GM19240 (cell line): ENCODE data around the gene CGAS.
"Not testable (repeated sequence)": the region's sequence is repeated elsewhere in the genome, so short reads cannot be mapped to it uniquely, and the experiment has no call there.

Experiments used
- DNase-seq: peaks from one replicate; pipeline ENCODE4 v3.0.0; 2011; ENCODE audit warnings: low spot score; ENCODE audit not compliant: insufficient read length

CGAS gene

DNA sequence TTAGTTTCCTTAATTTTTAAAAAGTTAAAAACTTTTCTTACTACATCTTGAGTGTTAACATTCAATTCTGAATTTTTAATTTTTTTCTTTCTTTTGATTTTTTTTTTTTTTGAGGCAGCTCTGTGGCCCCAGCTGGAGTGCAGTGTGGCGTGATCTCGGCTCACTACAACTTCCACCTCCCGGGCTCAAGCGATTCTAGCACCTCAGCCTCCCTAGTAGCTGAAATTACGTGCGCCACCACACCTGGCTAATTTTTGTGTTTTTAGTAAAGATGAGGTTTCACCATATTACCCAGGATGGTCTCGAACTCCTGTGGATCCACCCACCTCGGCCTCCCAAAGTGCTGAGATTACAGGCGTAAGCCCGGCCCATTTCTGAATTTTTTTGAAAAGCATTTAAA, 56.2 kb downstream of the CGAS start:
- DNase-seq, result no peak

DNA sequence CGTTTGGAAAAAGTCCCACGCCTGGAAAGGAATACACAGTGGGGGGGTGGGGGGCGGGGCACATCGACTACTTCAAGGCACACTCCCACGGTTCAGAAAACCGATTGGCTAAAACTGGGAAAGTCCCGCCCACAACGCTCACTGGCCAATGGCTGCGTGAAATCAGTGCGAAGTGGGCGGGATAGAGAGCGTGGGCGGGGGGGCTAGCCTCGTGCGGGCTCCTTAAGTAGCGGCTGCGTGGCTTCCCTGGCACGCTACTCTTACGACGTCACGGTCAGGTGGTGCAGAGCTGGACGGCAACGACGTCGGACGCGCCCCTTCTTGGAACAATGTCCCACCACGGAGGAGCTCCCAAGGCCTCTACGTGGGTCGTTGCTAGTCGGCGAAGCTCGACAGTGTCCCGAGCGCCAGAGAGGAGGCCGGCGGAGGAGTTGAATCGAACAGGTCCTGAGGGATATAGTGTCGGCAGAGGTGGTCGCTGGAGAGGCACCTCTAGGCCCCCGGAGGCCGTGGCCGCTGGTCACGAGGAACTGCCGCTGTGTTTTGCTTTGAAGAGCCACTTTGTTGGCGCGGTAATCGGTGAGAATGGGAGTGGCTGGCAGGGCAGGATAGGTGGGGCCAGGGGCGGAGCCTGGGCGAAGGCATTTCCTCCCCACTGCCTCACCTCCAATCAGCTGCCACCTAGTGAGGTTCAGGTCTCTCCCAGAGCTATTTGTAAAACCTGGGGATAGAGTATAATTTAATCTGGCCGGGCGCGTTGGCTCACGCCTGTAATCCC, 57.3 kb downstream of the CGAS start, which contains the start of gene DDX43:
DDX43 (plus strand) TSS at position 252 of the 778 bp plus-strand sequence; CDS start at position 330, 78 bp downstream.
- no peak for DNase-seq

DNA sequence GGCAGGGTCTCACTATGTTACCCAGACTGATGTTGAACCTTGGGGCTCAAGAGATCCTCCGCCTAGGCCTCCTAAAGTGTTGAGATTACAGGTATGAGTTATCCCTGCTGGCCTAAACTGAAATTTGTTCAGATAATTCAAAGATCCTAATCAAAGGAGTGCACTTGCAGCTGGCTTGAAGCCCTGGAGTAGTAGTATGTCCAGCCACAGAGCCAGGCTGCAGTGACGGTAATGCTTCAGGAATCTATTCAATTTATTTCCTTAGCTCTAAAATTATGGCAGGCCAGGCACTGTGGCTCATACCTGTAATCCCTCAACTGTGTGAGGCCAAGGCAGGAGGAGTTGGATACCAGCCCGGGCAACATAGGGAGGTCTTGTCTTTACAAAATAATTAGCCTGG, 58.8 kb downstream of the CGAS start:
- DNase-seq, result no peak

DNA sequence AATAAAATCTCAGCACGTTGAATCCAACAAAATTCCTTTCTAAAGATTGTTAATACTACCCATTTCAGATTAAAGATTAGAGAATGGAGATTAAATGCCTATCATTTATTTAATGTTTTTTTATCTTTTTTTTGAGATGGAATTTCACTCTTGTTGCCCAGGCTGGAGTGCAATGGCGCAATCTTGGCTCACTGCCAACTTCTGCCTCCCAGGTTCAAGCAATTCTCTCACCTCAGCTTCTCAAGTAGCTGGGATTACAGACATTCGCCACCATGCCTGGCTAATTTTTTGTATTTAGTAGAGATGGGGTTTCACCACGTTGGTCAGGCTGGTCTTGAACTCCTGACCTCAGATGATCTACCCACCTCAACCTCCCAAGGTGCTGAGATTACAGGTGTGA, 59.9 kb downstream of the CGAS start:
- not testable (repeated sequence) for DNase-seq

DNA sequence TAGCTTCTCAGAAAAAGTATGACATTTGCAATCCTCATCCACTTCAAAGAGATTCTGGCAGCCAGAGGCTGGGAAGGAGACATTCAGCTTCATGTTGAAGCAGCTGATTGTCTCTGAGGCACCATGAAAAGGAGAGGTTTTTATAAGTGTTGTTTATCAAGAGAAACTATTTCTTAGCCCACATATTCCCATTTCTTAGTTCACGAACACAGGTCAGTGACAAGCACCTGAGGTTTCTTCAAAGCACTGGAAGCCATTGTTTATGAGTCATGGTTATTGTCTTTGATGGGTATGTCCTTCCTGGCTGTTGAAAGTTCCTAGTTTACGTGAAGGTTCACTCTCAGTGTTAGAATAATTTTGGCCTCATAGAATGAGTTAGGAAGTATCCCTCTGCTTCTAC, 60.4 kb downstream of the CGAS start:
- DNase-seq, result no peak

DNA sequence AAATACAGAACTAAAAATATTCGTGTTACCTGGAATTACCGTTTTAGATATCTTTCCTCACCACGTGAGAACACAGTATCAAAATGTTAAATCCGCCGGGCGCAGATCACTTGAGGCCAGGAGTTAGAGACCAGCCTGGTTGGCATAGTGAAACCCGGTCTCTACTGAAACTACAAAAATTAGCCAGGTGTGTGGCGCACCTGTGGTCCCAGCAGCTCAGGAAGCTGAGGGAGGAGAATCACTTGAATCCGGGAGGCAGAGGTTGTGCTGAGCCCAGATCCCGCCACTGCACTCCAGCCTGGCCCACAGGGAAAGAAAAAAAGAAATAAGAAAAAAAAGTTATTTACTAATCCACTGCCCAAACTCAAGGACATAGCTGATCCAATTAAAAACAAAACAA, 62.2 kb downstream of the CGAS start:
- no peak for DNase-seq

DNA sequence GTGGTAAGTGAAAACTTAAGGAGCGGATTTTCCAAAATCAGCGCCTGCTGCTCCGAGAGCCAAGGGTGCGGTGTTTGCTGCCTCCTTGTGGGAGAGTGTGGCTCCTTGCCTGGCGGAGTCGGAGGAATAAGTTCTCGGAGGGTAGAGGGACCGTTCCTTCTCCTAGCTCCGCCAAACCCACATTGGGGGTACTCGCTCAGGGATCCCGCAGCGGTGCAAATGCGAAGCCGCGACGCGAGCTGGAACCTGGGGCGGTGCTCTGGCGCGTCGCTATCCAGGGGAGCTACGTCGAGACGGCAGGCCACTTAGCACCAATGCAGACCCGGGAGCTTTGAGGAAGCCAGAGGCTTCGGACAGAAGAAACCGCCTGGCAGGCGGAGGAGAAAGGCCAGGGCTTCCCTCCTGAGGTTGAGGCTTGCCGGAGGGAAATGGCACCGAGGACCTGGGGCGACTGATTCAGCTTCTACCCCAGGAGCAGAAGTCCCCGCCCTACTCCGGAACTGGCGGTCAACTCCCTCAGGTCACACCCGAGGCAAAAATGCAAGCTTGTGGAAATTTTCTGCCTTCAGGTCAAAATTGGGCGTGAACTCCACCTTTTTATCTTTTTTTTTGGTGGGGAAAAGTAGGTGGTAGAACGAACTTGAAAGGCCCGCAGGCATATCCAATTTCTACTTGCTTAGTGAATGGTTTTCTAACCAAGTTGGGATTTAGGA, 63.1 kb downstream of the CGAS start:
- peak; percentile 60 for DNase-seq

DNA sequence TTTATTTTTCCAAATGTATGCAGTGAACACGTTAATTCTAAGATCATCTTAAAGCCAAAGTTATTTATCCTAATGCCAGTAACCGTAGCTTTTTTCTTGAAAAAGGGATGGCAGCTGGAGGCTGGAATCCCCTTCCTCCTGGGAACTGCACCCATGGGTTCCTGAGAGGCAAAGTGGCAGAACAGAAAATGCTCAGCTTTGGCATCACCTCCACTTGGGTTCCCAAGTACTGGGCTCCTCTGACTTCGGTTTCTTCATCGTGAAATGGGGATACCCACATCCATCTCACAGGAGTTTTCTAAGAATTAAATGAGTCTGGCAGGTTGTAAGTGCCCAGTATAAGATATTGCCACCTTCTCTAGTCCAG, 63.7 kb downstream of the CGAS start:
- no peak for DNase-seq

DNA sequence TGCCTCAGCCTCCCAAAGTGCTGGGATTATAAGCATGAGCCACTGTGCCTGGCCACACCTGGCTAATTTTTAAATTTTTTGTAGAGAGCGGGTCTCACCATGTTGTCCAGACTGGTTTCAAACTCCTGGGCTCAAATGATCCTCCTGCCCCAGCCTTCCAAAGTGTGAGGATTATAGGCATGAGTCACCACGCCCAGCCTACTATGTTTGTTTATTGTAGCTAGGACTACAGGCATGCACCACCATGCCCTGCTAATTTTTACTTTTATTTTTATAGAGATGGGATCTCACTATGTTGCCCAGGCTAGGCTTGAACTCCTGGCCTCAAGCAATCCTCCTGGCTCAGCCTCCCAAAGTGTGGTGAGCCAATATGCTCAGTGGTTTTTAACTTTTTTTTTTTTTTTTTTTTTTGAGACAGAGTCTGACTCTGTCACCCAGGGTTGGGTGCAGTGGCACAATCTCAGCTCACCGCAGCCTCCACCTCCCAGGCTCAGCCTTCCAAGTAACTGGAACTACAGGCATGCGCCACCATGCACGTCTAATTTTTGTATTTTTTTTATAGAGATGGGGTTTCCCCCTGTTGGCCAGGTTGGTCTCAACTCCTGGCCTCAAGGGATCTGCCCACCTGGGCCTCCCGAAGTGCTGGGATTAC, 69.5 kb downstream of the CGAS start:
- no peak for DNase-seq

DNA sequence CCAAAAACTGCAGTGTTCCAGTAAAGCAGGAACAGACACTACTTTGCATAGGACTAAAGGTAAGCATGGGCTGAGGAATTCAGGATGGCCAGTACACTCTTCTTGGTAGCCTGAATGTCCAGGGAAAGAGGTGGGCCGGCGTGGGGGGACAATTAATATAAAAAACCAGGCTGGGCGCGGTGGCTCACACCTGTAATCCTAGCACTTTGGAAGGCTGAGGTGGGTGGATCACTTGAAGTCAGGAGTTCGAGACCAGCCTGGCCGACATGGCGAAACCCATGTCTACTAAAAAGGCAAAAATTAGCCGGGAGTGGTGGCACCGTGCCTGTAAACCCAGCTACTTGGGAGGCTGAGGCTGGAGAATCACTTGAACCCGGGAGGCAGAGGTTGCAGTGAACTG, 70.6 kb downstream of the CGAS start:
- DNase-seq, result not testable (repeated sequence)

DNA sequence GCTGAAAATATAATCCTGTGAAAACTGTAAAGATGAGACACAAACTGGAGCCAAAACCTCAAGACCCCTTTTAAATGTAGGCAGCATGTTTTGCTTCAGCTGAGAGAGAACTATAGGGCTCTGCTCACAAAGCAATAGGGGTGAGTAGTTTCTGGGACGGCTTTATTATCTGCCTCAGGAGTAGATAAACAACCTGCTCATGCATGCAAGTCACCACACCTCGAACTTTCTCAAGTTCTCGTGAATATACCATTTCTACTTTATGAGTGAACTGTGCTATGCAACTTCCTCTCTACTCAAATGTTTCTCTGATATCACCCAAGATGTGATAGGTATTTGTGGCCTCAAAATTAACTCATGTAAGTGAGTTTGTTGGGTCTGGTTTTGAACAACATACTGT, 74.9 kb downstream of the CGAS start:
- no peak for DNase-seq

DNA sequence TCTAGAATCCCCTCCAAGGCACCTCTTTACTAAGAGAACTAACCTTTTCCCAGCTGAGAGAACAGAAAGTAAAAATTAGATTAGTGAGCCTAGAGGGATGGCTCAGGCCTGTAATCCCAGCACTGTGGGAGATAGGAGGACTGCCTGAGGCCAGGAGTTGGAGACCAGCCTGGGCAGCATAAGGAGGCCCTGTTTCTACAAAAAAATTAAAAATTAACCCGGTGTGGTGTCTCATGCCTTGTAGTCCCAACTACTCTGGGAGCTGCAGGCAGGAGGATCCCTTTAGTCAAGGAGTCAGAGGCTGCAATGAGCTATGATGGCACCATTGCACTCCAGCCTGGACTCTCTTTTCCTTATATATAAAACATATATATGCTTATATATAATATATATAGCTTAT, 76.9 kb downstream of the CGAS start:
- DNase-seq, result no peak
